ENCODE measurements around the gene LRRC1.
"Not testable (repeated sequence)": the region's sequence is repeated elsewhere in the genome, so short reads cannot be mapped to it uniquely, and the experiment has no call there.

Gene LRRC1

GRCh38 chr6:53794720-53795339 lies at the start of gene LRRC1:
LRRC1 (plus strand) TSS chr6:53795005; CDS start chr6:53795257, 252 bp downstream.
- H3K4me3 ChIP-seq (ENCODE audit: low read depth, low read length): peak within 1 kb of the TSS; percentile 83
- peak; percentile 73 for DNase-seq (ENCODE audit: low read depth)

GRCh38 chr6:53746442-53747103 lies 48.2 kb upstream of the LRRC1 start:
- DNase-seq (ENCODE audit: low read depth): no peak
- H3K4me3 ChIP-seq (ENCODE audit: low read depth, low read length): no peak overlapping the region

GRCh38 chr6:53750052-53750650 lies 44.7 kb upstream of the LRRC1 start:
- no peak for DNase-seq (ENCODE audit: low read depth)
- H3K4me3 ChIP-seq (ENCODE audit: low read depth, low read length): no peak overlapping the region

- no peak for DNase-seq (ENCODE audit: low read depth)
- no peak overlapping the region for H3K4me3 ChIP-seq (ENCODE audit: low read depth, low read length)
Observed at GRCh38 chr6:53751417-53751816, 43.4 kb upstream of the LRRC1 start.

GRCh38 chr6:53752440-53752839 lies 42.4 kb upstream of the LRRC1 start:
- H3K4me3 ChIP-seq (ENCODE audit: low read depth, low read length): no peak overlapping the region
- no peak for DNase-seq (ENCODE audit: low read depth)

GRCh38 chr6:53752856-53753255 lies 41.9 kb upstream of the LRRC1 start:
- no peak for DNase-seq (ENCODE audit: low read depth)

GRCh38 chr6:53754330-53754729 lies 40.5 kb upstream of the LRRC1 start:
- H3K4me3 ChIP-seq (ENCODE audit: low read depth, low read length): no peak overlapping the region
- DNase-seq (ENCODE audit: low read depth): no peak

More at GRCh38 chr6:53752856-53753255, 41.9 kb upstream of the LRRC1 start:
- no peak overlapping the region for H3K4me3 ChIP-seq (ENCODE audit: low read depth, low read length)

GRCh38 chr6:53756396-53756795 lies 38.4 kb upstream of the LRRC1 start:
- no peak overlapping the region for H3K4me3 ChIP-seq (ENCODE audit: low read depth, low read length)
- no peak for DNase-seq (ENCODE audit: low read depth)

GRCh38 chr6:53758496-53758895 lies 36.3 kb upstream of the LRRC1 start:
- DNase-seq (ENCODE audit: low read depth): no peak
- H3K4me3 ChIP-seq (ENCODE audit: low read depth, low read length): no peak overlapping the region

GRCh38 chr6:53761036-53761435 lies 33.8 kb upstream of the LRRC1 start:
- H3K4me3 ChIP-seq (ENCODE audit: low read depth, low read length): no peak overlapping the region
- no peak for DNase-seq (ENCODE audit: low read depth)

GRCh38 chr6:53765270-53765669 lies 29.5 kb upstream of the LRRC1 start:
- DNase-seq (ENCODE audit: low read depth): no peak
- no peak overlapping the region for H3K4me3 ChIP-seq (ENCODE audit: low read depth, low read length)

GRCh38 chr6:53766930-53767329 lies 27.9 kb upstream of the LRRC1 start:
- no peak for DNase-seq (ENCODE audit: low read depth)
- no peak overlapping the region for H3K4me3 ChIP-seq (ENCODE audit: low read depth, low read length)

GRCh38 chr6:53767941-53768340 lies 26.9 kb upstream of the LRRC1 start:
- DNase-seq (ENCODE audit: low read depth): no peak
- H3K4me3 ChIP-seq (ENCODE audit: low read depth, low read length): no peak overlapping the region

- no peak overlapping the region for H3K4me3 ChIP-seq (ENCODE audit: low read depth, low read length)
- DNase-seq (ENCODE audit: low read depth): no peak
Observed at GRCh38 chr6:53768636-53769035, 26.2 kb upstream of the LRRC1 start.

- no peak for DNase-seq (ENCODE audit: low read depth)
- no peak overlapping the region for H3K4me3 ChIP-seq (ENCODE audit: low read depth, low read length)
Observed at GRCh38 chr6:53770780-53771249, 24.0 kb upstream of the LRRC1 start.

- DNase-seq (ENCODE audit: low read depth): no peak
- no peak overlapping the region for H3K4me3 ChIP-seq (ENCODE audit: low read depth, low read length)
Observed at GRCh38 chr6:53771785-53772624, 22.8 kb upstream of the LRRC1 start.

GRCh38 chr6:53773044-53773696 lies 21.6 kb upstream of the LRRC1 start:
- no peak for DNase-seq (ENCODE audit: low read depth)
- H3K4me3 ChIP-seq (ENCODE audit: low read depth, low read length): no peak overlapping the region

GRCh38 chr6:53776152-53776551 lies 18.7 kb upstream of the LRRC1 start:
- DNase-seq (ENCODE audit: low read depth); H3K4me3 ChIP-seq (ENCODE audit: low read depth, low read length): not testable (repeated sequence)

- H3K4me3 ChIP-seq (ENCODE audit: low read depth, low read length): not testable (repeated sequence)
Observed at GRCh38 chr6:53784991-53785390, 9.8 kb upstream of the LRRC1 start.

More at GRCh38 chr6:53784991-53785390, 9.8 kb upstream of the LRRC1 start:
- DNase-seq (ENCODE audit: low read depth): not testable (repeated sequence)

Measured in skeletal muscle cell (primary cell).